Measurements from ENCODE around the gene PGAP2.
"Not testable (repeated sequence)": the region's sequence is repeated elsewhere in the genome, so short reads cannot be mapped to it uniquely, and the experiment has no call there.

GRCh38 chr11:3814832-3815231, 6.5 kb downstream of the PGAP2 start:
- TF ChIP-seq, protein P1, sequence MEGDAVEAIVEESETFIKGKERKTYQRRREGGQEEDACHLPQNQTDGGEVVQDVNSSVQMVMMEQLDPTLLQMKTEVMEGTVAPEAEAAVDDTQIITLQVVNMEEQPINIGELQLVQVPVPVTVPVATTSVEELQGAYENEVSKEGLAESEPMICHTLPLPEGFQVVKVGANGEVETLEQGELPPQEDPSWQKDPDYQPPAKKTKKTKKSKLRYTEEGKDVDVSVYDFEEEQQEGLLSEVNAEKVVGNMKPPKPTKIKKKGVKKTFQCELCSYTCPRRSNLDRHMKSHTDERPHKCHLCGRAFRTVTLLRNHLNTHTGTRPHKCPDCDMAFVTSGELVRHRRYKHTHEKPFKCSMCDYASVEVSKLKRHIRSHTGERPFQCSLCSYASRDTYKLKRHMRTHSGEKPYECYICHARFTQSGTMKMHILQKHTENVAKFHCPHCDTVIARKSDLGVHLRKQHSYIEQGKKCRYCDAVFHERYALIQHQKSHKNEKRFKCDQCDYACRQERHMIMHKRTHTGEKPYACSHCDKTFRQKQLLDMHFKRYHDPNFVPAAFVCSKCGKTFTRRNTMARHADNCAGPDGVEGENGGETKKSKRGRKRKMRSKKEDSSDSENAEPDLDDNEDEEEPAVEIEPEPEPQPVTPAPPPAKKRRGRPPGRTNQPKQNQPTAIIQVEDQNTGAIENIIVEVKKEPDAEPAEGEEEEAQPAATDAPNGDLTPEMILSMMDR (IDR thresholded peaks at IDR 0.05) = not testable (repeated sequence)
- TF ChIP-seq POLR2AphosphoS5, POLR2A (IDR thresholded peaks at IDR 0.05): not testable (repeated sequence)
